GM12878 (cell line): Measurements from ENCODE around the gene SMARCA4. TPM values are rescaled to one million over a fixed set of nuclear protein-coding genes. Genes with fewer than 3 reads are reported as not detected.

Experiments
- ATAC-seq: fragments of 200-7000 bp; cut with Tn5 transposase; 3 replicates; pipeline ENCODE4 v1.9.1; 2020; ENCODE audit warnings: mild to moderate bottlenecking, moderate library complexity
- BruUV-seq: library from RNA; stranded (reverse); fragments of 400-500 nt; replicated peaks from 2 replicates; lab custom pipeline; 2021; lab: Mats Ljungman, UMichigan
- CTCF ChIA-PET: fragments of 300-600 bp; sonication (Branson Sonifier 250); formaldehyde crosslinking; extraction: SDS; loops from one replicate; lab custom pipeline; 2021; ENCODE audit warnings: inconsistent platforms; lab: Yijun Ruan, JAX
- POLR2A ChIA-PET: fragments of 350-600 bp; formaldehyde crosslinking; extraction: SDS; loops from one replicate; lab custom pipeline; 2021; ENCODE audit warnings: inconsistent platforms; lab: Charles Lee
- RAD21 ChIA-PET: fragments of 300-600 bp; sonication (Branson Sonifier 250); formaldehyde crosslinking; loops from one replicate; lab custom pipeline; 2023; ENCODE audit warnings: antibody characterized with exemption; ENCODE audit not compliant: unreplicated experiment; lab: Charles Lee
- SMC1A ChIA-PET: fragments of 300-600 bp; sonication (Branson Sonifier 250); formaldehyde crosslinking; loops from one replicate; lab custom pipeline; 2023; ENCODE audit not compliant: unreplicated experiment, uncharacterized antibody; lab: Charles Lee
- DNase-seq: peaks from one replicate; pipeline ENCODE4 v3.0.0-alpha.2; 2011; ENCODE audit warnings: low read depth, low spot score
- FAIRE-seq: peaks from 3 replicates; lab custom pipeline; 2011; peaks lifted over from hg19 to GRCh38; lab: Jason Lieb, UNC
- H2AFZ ChIP-seq: 2 replicates; pipeline ENCODE4 v1.6.0; 2011; ENCODE audit warnings: low read depth, low read length, control low read depth; ENCODE audit not compliant: control insufficient read depth
- H3K27ac ChIP-seq: 2 replicates; pipeline ENCODE4 v1.5.1; 2011; ENCODE audit warnings: control low read depth; ENCODE audit not compliant: control insufficient read depth, insufficient read depth
- H3K27me3 ChIP-seq, 2 experiments: replicated peaks in 1 of 2; 2 replicates each; pipeline versions ENCODE4 v1.6.0 to v1.6.1; 2011; ENCODE audit warnings: low read length in 1 of 2; ENCODE audit not compliant: control insufficient read depth in 2 of 2, insufficient read depth in 2 of 2
- H3K36me3 ChIP-seq, 2 experiments: 2 replicates each; pipeline ENCODE4 v1.5.1; 2011; ENCODE audit warnings: low read length in 1 of 2; ENCODE audit not compliant: control insufficient read depth in 2 of 2, insufficient read depth in 2 of 2
- H3K4me1 ChIP-seq: 2 replicates; pipeline ENCODE4 v1.6.1; 2011; ENCODE audit warnings: mild to moderate bottlenecking, low read length, moderate library complexity, mixed read lengths; ENCODE audit not compliant: control insufficient read depth, insufficient read depth
- H3K4me2 ChIP-seq: 2 replicates; pipeline ENCODE4 v1.6.0; 2011; ENCODE audit warnings: control low read depth; ENCODE audit not compliant: control insufficient read depth, insufficient read depth
- H3K4me3 ChIP-seq: fragments of 200-600 bp; sonication (generic); 2 replicates; pipeline ENCODE4 v1.5.1; 2016
- H3K79me2 ChIP-seq: 2 replicates; pipeline ENCODE4 v1.6.0; 2011; ENCODE audit warnings: low read length; ENCODE audit not compliant: control insufficient read depth, insufficient read depth
- H3K9ac ChIP-seq: 2 replicates; pipeline ENCODE4 v1.8.0; 2011; ENCODE audit warnings: low read length, control low read depth, mixed read lengths; ENCODE audit not compliant: control insufficient read depth, insufficient read depth
- H3K9me3 ChIP-seq: replicated peaks from 3 replicates; pipeline ENCODE4 v1.5.1; 2011; ENCODE audit warnings: mild to moderate bottlenecking, low read length; ENCODE audit not compliant: control insufficient read depth, insufficient read depth
- H4K20me1 ChIP-seq: 2 replicates; pipeline ENCODE4 v1.6.0; 2011; ENCODE audit not compliant: control insufficient read depth, insufficient read depth
- CHD2 ChIP-seq: IDR thresholded peaks from 2 replicates; pipeline ENCODE4 v1.6.1; 2011; ENCODE audit warnings: low read depth, low read length, improper control_type of control experiment, borderline replicate concordance
- CHD4 ChIP-seq: fragments of 200-600 bp; sonication (generic); IDR thresholded peaks from 2 replicates; pipeline ENCODE4 v1.6.1; 2016; ENCODE audit warnings: mild to moderate bottlenecking
- PAX5 ChIP-seq: IDR thresholded peaks from 2 replicates; pipeline ENCODE4 v1.6.1; 2011; ENCODE audit warnings: low read depth, low read length, borderline replicate concordance
- POLR2AphosphoS2 ChIP-seq: IDR thresholded peaks from 2 replicates; pipeline ENCODE4 v1.6.1; 2011; ENCODE audit warnings: low read depth, mild to moderate bottlenecking, low read length, improper control_type of control experiment, moderate library complexity
- SP1 ChIP-seq: IDR thresholded peaks from one replicate; pipeline ENCODE4 v1.6.1; 2011; ENCODE audit warnings: low read depth, low read length
- STAT3 ChIP-seq: IDR thresholded peaks from 2 replicates; pipeline ENCODE4 v1.6.1; 2011; ENCODE audit warnings: low read depth, low read length, improper control_type of control experiment
- TCF7 ChIP-seq: IDR thresholded peaks from 2 replicates; pipeline ENCODE4 v1.6.1; 2014; ENCODE audit warnings: antibody characterized with exemption, borderline replicate concordance
- YBX1 ChIP-seq: fragments of 450-650 bp; IDR thresholded peaks from 2 replicates; pipeline ENCODE4 v1.6.1; 2016; ENCODE audit warnings: antibody characterized with exemption
- WGBS: methylation state at CpG from one replicate; pipeline ENCODE4 v1.1.6; 2016; ENCODE audit warnings: low lambda C conversion rate; ENCODE audit not compliant: insufficient replicate concordance, insufficient coverage; ENCODE audit errors: missing lambda C conversion rate; 5-methylcytosine and 5-hydroxymethylcytosine counted together
- in situ Hi-C: fragments of 300-500 bp; cut with MboI; formaldehyde crosslinking; loops from 9 replicates; pipeline ENCODE4 v1.14.3; 2018; ENCODE audit warnings: mixed read lengths
- intact Hi-C: fragments of 100-400 bp; cut with micrococcal nuclease; formaldehyde crosslinking; loops from one replicate; pipeline ENCODE4 v1.14.2; 2022; ENCODE audit not compliant: unreplicated experiment
- polyA plus RNA-seq, 11 experiments: library from polyadenylated mRNA; depleted of rRNA in 4 of 11; unstranded in 6 of 11; stranded (reverse) in 5 of 11; fragments of >200 nt; fragmentation: Nextera tagmentation in 4 of 11; fragmentation: Illumina TruSeq in 1 of 11; extraction: Ambion mirVana in 4 of 11; extraction: Trizol in 1 of 11; gene quantifications; 1 replicate in 1 of 11; 2 replicates in 10 of 11; pipeline versions ENCODE4 v1.2.1 to v1.2.3, GENCODE V29; 2011 to 2016; ENCODE audit warnings: inconsistent platforms in 2 of 11, missing spikeins in 2 of 11, low read depth in 1 of 11
- total RNA-seq, 4 experiments: library from RNA; depleted of rRNA in 3 of 4; stranded (reverse); fragments of >200 nt in 3 of 4; fragmentation: Illumina TruSeq in 1 of 4; extraction: Trizol in 1 of 4; gene quantifications; 2 replicates each; pipeline versions ENCODE4 v1.2.1 to v1.2.3, GENCODE V29; 2013 to 2021
- TF ChIP-seq, protein P1 (sequence below): fragments of 150-350 bp; IDR thresholded peaks from 2 replicates; pipeline ENCODE4 v1.6.1; 2014; ENCODE audit warnings: mild to moderate bottlenecking, low read depth, low read length
- TF ChIP-seq, protein P2 (sequence below): fragments of 450-650 bp; conservative IDR thresholded peaks from 2 replicates; pipeline ENCODE4 v1.6.1; 2017; ENCODE audit warnings: mild to moderate bottlenecking, moderate library complexity
- TF ChIP-seq, protein P3 (sequence below): IDR thresholded peaks from 2 replicates; pipeline ENCODE4 v1.6.1; 2011; ENCODE audit warnings: low read depth, low read length, improper control_type of control experiment, borderline replicate concordance

Gene SMARCA4
- total and polyA plus RNA-seq, 10 of the 15 experiments (the other 5 are each of a cell fraction or from before 2014, with no cell fraction given), result 22.4 to 175 (median 57.4) TPM

DNA sequence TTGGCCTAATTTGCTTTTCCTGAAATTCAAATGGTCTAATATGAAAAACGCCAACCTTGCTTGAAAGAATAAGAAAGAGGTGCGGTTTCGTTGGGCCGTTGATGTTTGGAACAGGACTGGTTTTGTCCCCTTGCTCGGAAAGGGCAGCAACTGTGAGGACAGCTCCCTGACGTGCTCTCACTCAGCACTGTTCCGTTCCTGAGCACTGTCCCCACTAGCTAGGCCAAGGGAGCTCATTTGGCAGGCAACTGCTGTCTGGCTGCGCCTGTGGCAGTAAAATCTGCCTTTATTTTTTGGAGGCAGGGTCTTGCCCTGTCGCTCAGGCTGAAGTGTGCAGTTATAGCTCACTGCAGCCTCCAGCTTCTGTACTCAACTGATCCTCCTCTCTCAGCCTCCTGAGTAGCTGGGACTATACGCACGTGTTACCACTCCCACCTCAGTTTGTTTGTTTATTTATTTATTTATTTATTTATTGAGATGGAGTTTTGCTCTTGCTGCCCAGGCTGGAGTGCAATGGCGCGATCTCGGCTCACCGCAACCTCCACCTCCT is 132.9 kb downstream of the SMARCA4 start:
- no peak for TF ChIP-seq CHD4
- TF ChIP-seq TCF7, result no peak
- TF ChIP-seq, protein P1, sequence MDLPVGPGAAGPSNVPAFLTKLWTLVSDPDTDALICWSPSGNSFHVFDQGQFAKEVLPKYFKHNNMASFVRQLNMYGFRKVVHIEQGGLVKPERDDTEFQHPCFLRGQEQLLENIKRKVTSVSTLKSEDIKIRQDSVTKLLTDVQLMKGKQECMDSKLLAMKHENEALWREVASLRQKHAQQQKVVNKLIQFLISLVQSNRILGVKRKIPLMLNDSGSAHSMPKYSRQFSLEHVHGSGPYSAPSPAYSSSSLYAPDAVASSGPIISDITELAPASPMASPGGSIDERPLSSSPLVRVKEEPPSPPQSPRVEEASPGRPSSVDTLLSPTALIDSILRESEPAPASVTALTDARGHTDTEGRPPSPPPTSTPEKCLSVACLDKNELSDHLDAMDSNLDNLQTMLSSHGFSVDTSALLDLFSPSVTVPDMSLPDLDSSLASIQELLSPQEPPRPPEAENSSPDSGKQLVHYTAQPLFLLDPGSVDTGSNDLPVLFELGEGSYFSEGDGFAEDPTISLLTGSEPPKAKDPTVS, result no peak
- TF ChIP-seq, protein P2, sequence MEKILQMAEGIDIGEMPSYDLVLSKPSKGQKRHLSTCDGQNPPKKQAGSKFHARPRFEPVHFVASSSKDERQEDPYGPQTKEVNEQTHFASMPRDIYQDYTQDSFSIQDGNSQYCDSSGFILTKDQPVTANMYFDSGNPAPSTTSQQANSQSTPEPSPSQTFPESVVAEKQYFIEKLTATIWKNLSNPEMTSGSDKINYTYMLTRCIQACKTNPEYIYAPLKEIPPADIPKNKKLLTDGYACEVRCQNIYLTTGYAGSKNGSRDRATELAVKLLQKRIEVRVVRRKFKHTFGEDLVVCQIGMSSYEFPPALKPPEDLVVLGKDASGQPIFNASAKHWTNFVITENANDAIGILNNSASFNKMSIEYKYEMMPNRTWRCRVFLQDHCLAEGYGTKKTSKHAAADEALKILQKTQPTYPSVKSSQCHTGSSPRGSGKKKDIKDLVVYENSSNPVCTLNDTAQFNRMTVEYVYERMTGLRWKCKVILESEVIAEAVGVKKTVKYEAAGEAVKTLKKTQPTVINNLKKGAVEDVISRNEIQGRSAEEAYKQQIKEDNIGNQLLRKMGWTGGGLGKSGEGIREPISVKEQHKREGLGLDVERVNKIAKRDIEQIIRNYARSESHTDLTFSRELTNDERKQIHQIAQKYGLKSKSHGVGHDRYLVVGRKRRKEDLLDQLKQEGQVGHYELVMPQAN, result no peak
- TF ChIP-seq, protein P3, sequence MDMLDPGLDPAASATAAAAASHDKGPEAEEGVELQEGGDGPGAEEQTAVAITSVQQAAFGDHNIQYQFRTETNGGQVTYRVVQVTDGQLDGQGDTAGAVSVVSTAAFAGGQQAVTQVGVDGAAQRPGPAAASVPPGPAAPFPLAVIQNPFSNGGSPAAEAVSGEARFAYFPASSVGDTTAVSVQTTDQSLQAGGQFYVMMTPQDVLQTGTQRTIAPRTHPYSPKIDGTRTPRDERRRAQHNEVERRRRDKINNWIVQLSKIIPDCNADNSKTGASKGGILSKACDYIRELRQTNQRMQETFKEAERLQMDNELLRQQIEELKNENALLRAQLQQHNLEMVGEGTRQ, result no peak
- no peak for TF ChIP-seq SP1
- TF ChIP-seq STAT3, result no peak
- TF ChIP-seq CHD2, result no peak
- TF ChIP-seq PAX5, result no peak
- TF ChIP-seq POLR2AphosphoS2, result no peak
- TF ChIP-seq YBX1, result no peak
- intact Hi-C loops, result loop anchor here (5.0 to 10.0 kb wide), 3 partner anchors 216 to 1691 kb away; partner anchors contain the start of gene DNM2
- no peak for DNase-seq
- ATAC-seq, result no peak
- in situ Hi-C loops, result no loop called here
- ChIA-PET SMC1A (interaction anchor here (0.5 to 3.4 kb wide), 3 partner anchors 58 to 229 kb away, joined by 3 to 8 read pairs (median 3); no protein-coding TSS in a partner anchor), RAD21 (interaction anchor here (0.6 to 1.8 kb wide), 4 partner anchors 58 to 391 kb away, joined by 4 to 6 read pairs (median 4); no protein-coding TSS in a partner anchor), CTCF (interaction anchor here (1.5 to 3.9 kb wide), 4 partner anchors 32 to 157 kb away, joined by 6 to 22 read pairs (median 8); no protein-coding TSS in a partner anchor), POLR2A (interaction anchor here (0.6 to 1.9 kb wide), 11 partner anchors 12 to 219 kb away, joined by 3 to 6 read pairs (median 3); no protein-coding TSS in a partner anchor)
- no peak for FAIRE-seq
- Histone ChIP-seq H3K9me3 (no peaks in the 10 kb centered on the region), H3K27ac (peak overlapping the region; percentile 91), H3K27me3 (no peaks in the 10 kb centered on the region), H3K9ac (no peak overlapping the region), H3K4me1 (peaks cover 40% of the 10 kb centered on the region), H2AFZ (no peak overlapping the region), H3K4me3 (peak overlapping the region; percentile 24; the same call in 1 of the 2 replicates), H3K79me2 (peaks cover 85% of the 10 kb centered on the region), H3K4me2 (peak overlapping the region; percentile 100), H4K20me1 (no peaks in the 10 kb centered on the region; the same call in none of the 2 replicates), H3K36me3 (peaks cover 0 to 17% of the 10 kb centered on the region in 2 experiments; a peak in 2 of 4 replicates)
- WGBS, result 97% methylated on average over 15 of the region's 15 CpGs
- no TSS peak for BruUV-seq
